ENCODE data around the gene UNC13A.

GRCh38 chr19:17611462-17612244 lies 76.5 kb downstream of the UNC13A start:
- TF ChIP-seq POLR2A (IDR thresholded peaks at IDR 0.05) (no peak), CTCF (IDR thresholded peaks at IDR 0.05) (no peak), POLR2AphosphoS5 (IDR thresholded peaks at IDR 0.05) (no peak)
